ENCODE results near the gene LRBA. TPM values are rescaled to one million over a fixed set of nuclear protein-coding genes. Genes with fewer than 3 reads are reported as not detected.

The LRBA gene
- polyA plus RNA-seq, 1 of the 3 experiments (the other 2 are of a cell fraction), result 11.4 TPM

DNA sequence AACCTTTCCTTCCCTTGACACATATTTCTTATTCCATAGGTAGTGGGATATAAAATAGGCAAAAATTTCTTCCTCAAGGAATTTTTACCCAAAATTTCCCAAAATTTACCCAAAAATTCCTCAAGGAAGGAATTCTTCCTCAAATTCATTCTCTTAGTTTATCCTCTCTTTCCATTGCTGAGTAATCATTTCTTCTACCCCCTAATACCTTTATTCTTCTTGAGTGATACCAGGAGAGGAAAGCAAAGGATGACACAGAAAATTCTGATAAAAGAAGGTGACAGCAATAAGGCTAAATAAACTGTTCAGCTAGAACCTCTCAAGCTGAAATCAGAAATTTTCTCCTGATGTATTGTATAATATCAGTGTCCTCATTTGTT, 624.6 kb downstream of the LRBA start:
- Histone ChIP-seq H3K9me3 (0 out of 2 replicates have a peak, but pooled peaks cover 5% of the 10 kb centered on the region), H3F3A (replicated peaks; ENCODE audit: insufficient read depth) (peaks cover 5% of the 10 kb centered on the region), H4K20me1 (ENCODE audit: insufficient read depth) (no peaks in the 10 kb centered on the region), H2AFZ (ENCODE audit: low read depth) (no peak overlapping the region), H3K4me1 (ENCODE audit: control insufficient read depth in 1 of 2, insufficient read depth in 2 of 2, low read depth in 1 of 2, low read length in 1 of 2) (peaks cover under 1 to 1% of the 10 kb centered on the region in 2 experiments; a peak in 2 of 4 replicates), H3K27ac (ENCODE audit: low read depth in 2 of 2, low read length in 1 of 2) (no peak overlapping the region), H3K27me3 (ENCODE audit: insufficient read depth) (no peaks in the 10 kb centered on the region), H3K4me2 (no peak overlapping the region), H3K36me3 (replicated peaks in 1 of 2; ENCODE audit: control insufficient read depth in 1 of 2, insufficient read depth in 2 of 2, low read length in 1 of 2) (no peaks in the 10 kb centered on the region), H3K9me2 (no peaks in the 10 kb centered on the region), H3K9ac (no peak overlapping the region), H3K79me2 (ENCODE audit: insufficient read depth) (no peaks in the 10 kb centered on the region), H3K4me3 (ENCODE audit: low read depth in 2 of 2, low read length in 1 of 2) (no peak overlapping the region)
- TF ChIP-seq FOSL2 (IDR thresholded peaks at IDR 0.05; ENCODE audit: borderline replicate concordance, low read depth), result no peak
- TF ChIP-seq MEF2A (IDR thresholded peaks at IDR 0.05; ENCODE audit: borderline replicate concordance, low read depth), result no peak
- no peak for TF ChIP-seq RXRA (IDR thresholded peaks at IDR 0.05; ENCODE audit: borderline replicate concordance, low read depth)
- no peak for TF ChIP-seq SMC3 (IDR thresholded peaks at IDR 0.05; ENCODE audit: low read depth, low read length)
- no peak for TF ChIP-seq RCOR1 (IDR thresholded peaks at IDR 0.05; ENCODE audit: low read length)
- TF ChIP-seq JUND (IDR thresholded peaks at IDR 0.05), result no peak
- TF ChIP-seq FOXJ3 (CRISPR knock-in tag; IDR thresholded peaks at IDR 0.05), result no peak
- TF ChIP-seq, protein P1, sequence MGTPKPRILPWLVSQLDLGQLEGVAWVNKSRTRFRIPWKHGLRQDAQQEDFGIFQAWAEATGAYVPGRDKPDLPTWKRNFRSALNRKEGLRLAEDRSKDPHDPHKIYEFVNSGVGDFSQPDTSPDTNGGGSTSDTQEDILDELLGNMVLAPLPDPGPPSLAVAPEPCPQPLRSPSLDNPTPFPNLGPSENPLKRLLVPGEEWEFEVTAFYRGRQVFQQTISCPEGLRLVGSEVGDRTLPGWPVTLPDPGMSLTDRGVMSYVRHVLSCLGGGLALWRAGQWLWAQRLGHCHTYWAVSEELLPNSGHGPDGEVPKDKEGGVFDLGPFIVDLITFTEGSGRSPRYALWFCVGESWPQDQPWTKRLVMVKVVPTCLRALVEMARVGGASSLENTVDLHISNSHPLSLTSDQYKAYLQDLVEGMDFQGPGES (IDR thresholded peaks at IDR 0.05; ENCODE audit: low read depth, low read length), result no peak
- TF ChIP-seq YY1 (IDR thresholded peaks at IDR 0.05; ENCODE audit: low read depth), result no peak
- CTCF ChIA-PET, result interaction anchor here (1.4 kb wide), 1 partner anchor 12 kb away, joined by 3 read pairs; no protein-coding TSS in a partner anchor
- POLR2A ChIA-PET, result no interaction called here
- DNase-seq, result no peak

DNA sequence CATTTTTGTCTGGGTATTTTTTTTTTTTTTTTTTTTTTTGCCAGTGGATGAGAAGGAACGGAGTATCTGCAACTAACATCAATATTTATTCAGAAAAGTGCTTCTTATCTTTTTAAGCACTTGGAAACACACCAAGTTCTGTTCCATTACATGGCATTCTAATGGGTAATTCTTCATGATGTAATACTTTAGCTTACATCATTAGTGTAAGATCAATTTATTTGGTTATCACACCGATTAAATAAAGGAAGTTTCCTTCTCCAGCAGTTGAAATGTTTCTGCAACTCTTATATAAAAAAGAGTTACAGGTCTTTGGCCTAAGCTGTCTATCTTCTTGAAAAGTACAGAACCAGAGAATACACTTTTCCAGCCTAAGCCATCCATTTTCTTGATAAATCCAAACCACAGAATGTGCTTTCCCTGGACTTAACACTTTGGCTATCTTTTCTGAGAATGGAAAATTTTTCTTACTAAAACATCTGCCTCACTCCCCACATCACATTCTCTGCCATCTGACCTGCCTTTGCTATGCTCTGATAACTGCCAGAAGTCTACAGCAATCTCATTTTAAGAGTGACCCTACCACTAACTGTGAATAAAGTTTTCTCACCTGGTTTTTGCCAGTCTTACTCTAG, 625.1 kb downstream of the LRBA start:
- Histone ChIP-seq H3K79me2 (ENCODE audit: insufficient read depth) (no peaks in the 10 kb centered on the region), H3K9me2 (no peaks in the 10 kb centered on the region), H3K9ac (no peak overlapping the region), H3K4me1 (ENCODE audit: control insufficient read depth in 1 of 2, insufficient read depth in 2 of 2, low read depth in 1 of 2, low read length in 1 of 2) (peaks cover 3 to 6% of the 10 kb centered on the region in 2 experiments; a peak in 2 of 4 replicates), H4K20me1 (ENCODE audit: insufficient read depth) (no peaks in the 10 kb centered on the region), H3K36me3 (replicated peaks in 1 of 2; ENCODE audit: control insufficient read depth in 1 of 2, insufficient read depth in 2 of 2, low read length in 1 of 2) (no peaks in the 10 kb centered on the region), H3K27me3 (ENCODE audit: insufficient read depth) (no peaks in the 10 kb centered on the region), H3F3A (replicated peaks; ENCODE audit: insufficient read depth) (peaks cover 10% of the 10 kb centered on the region), H3K27ac (ENCODE audit: low read depth in 2 of 2, low read length in 1 of 2) (no peak overlapping the region), H3K4me2 (no peak overlapping the region), H3K9me3 (0 out of 2 replicates have a peak, but pooled peaks cover 5% of the 10 kb centered on the region), H2AFZ (ENCODE audit: low read depth) (no peak overlapping the region), H3K4me3 (ENCODE audit: low read depth in 2 of 2, low read length in 1 of 2) (no peak overlapping the region)
- ChIA-PET CTCF (interaction anchor here (1.4 kb wide), 1 partner anchor 12 kb away, joined by 3 read pairs; no protein-coding TSS in a partner anchor), POLR2A (no interaction called here)
- TF ChIP-seq, protein P2, sequence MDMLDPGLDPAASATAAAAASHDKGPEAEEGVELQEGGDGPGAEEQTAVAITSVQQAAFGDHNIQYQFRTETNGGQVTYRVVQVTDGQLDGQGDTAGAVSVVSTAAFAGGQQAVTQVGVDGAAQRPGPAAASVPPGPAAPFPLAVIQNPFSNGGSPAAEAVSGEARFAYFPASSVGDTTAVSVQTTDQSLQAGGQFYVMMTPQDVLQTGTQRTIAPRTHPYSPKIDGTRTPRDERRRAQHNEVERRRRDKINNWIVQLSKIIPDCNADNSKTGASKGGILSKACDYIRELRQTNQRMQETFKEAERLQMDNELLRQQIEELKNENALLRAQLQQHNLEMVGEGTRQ (IDR thresholded peaks at IDR 0.05; ENCODE audit: borderline replicate concordance, low read depth, low read length), result no peak
- TF ChIP-seq, protein P3, sequence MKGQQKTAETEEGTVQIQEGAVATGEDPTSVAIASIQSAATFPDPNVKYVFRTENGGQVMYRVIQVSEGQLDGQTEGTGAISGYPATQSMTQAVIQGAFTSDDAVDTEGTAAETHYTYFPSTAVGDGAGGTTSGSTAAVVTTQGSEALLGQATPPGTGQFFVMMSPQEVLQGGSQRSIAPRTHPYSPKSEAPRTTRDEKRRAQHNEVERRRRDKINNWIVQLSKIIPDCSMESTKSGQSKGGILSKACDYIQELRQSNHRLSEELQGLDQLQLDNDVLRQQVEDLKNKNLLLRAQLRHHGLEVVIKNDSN (IDR thresholded peaks at IDR 0.05; ENCODE audit: borderline replicate concordance, low read depth), result no peak
- 76% methylated on average over 2 of the region's 2 CpGs for WGBS (ENCODE audit: low lambda C conversion rate)
- DNase-seq, result no peak

Measured in SK-N-SH (cell line).